Measurements from ENCODE around the gene NDRG4.

NDRG4 gene

GRCh38 chr16:58476791-58477190 is 23.2 kb upstream of the NDRG4 start:
- H4K5ac ChIP-seq (ENCODE audit: low read length): no peak overlapping the region
- H3K4ac ChIP-seq (ENCODE audit: low read depth, low read length): no peak overlapping the region
- no peak overlapping the region for H4K8ac ChIP-seq (ENCODE audit: low read depth, low read length)
- H3K4me2 ChIP-seq (ENCODE audit: low read length): no peak overlapping the region
- no peak overlapping the region for H3K23ac ChIP-seq (ENCODE audit: low read length)
- H2BK15ac ChIP-seq (replicated peaks; ENCODE audit: low read depth): no peak overlapping the region
- no peaks in the 10 kb centered on the region for H3K79me2 ChIP-seq (ENCODE audit: control insufficient read depth, insufficient read depth, low read length)
- H3K36me3 ChIP-seq (ENCODE audit: control insufficient read depth, insufficient read depth, low read length): no peaks in the 10 kb centered on the region
- H2AK5ac ChIP-seq (ENCODE audit: low read length): no peak overlapping the region
- H3K27ac ChIP-seq (ENCODE audit: low read depth, low read length): no peak overlapping the region
- no peak overlapping the region for H3K4me3 ChIP-seq (ENCODE audit: low read length)
- no peak overlapping the region for H3K9ac ChIP-seq (ENCODE audit: low read length)
- no peak overlapping the region for H2BK120ac ChIP-seq (ENCODE audit: low read depth, low read length)
- DNase-seq: no peak
- no peak overlapping the region for H2BK5ac ChIP-seq (ENCODE audit: low read length)
- no peak overlapping the region for H3K56ac ChIP-seq (ENCODE audit: low read length)
- H3K18ac ChIP-seq (ENCODE audit: low read length): no peak overlapping the region
- peaks cover 5% of the 10 kb centered on the region for H3K4me1 ChIP-seq (ENCODE audit: control insufficient read depth, low read depth, low read length)
- no peaks in the 10 kb centered on the region for H3K27me3 ChIP-seq (ENCODE audit: insufficient read depth, low read length, poor library complexity)
- WGBS (ENCODE audit: extremely low coverage, insufficient coverage, low lambda C conversion rate): no CpG with 5 or more reads among the region's 1 CpG
- no peaks in the 10 kb centered on the region for H3K79me1 ChIP-seq (ENCODE audit: low read length)

- Histone ChIP-seq H3K9ac (ENCODE audit: low read length) (no peak overlapping the region), H3K27me3 (ENCODE audit: insufficient read depth, low read length, poor library complexity) (no peaks in the 10 kb centered on the region), H2BK5ac (ENCODE audit: low read length) (no peak overlapping the region), H3K56ac (ENCODE audit: low read length) (no peak overlapping the region), H2BK15ac (replicated peaks; ENCODE audit: low read depth) (no peak overlapping the region), H3K27ac (ENCODE audit: low read depth, low read length) (no peak overlapping the region), H3K4me2 (ENCODE audit: low read length) (no peak overlapping the region), H3K4ac (ENCODE audit: low read depth, low read length) (no peak overlapping the region), H3K79me2 (ENCODE audit: control insufficient read depth, insufficient read depth, low read length) (no peaks in the 10 kb centered on the region), H4K8ac (ENCODE audit: low read depth, low read length) (no peak overlapping the region), H3K18ac (ENCODE audit: low read length) (no peak overlapping the region), H3K79me1 (ENCODE audit: low read length) (no peaks in the 10 kb centered on the region), H3K4me3 (ENCODE audit: low read length) (no peak overlapping the region), H4K5ac (ENCODE audit: low read length) (no peak overlapping the region), H3K23ac (ENCODE audit: low read length) (no peak overlapping the region), H2AK5ac (ENCODE audit: low read length) (no peak overlapping the region), H2BK120ac (ENCODE audit: low read depth, low read length) (no peak overlapping the region), H3K4me1 (ENCODE audit: control insufficient read depth, low read depth, low read length) (peaks cover 5% of the 10 kb centered on the region), H3K36me3 (ENCODE audit: control insufficient read depth, insufficient read depth, low read length) (no peaks in the 10 kb centered on the region)
- WGBS (ENCODE audit: extremely low coverage, insufficient coverage, low lambda C conversion rate): no CpG with 5 or more reads among the region's 2 CpGs
- no peak for DNase-seq
These were observed 21.5 kb upstream of the NDRG4 start for GRCh38 chr16:58478427-58478826.

GRCh38 chr16:58481226-58481869 is 18.6 kb upstream of the NDRG4 start:
- Histone ChIP-seq H3K4me3 (ENCODE audit: low read length) (no peak overlapping the region), H2BK15ac (replicated peaks; ENCODE audit: low read depth) (no peak overlapping the region), H2AK5ac (ENCODE audit: low read length) (no peak overlapping the region), H3K56ac (ENCODE audit: low read length) (no peak overlapping the region), H3K23ac (ENCODE audit: low read length) (no peak overlapping the region), H3K18ac (ENCODE audit: low read length) (no peak overlapping the region), H3K4ac (ENCODE audit: low read depth, low read length) (no peak overlapping the region), H4K8ac (ENCODE audit: low read depth, low read length) (no peak overlapping the region), H3K4me1 (ENCODE audit: control insufficient read depth, low read depth, low read length) (no peaks in the 10 kb centered on the region), H3K79me2 (ENCODE audit: control insufficient read depth, insufficient read depth, low read length) (no peaks in the 10 kb centered on the region), H3K27ac (ENCODE audit: low read depth, low read length) (no peak overlapping the region), H3K4me2 (ENCODE audit: low read length) (no peak overlapping the region), H3K36me3 (ENCODE audit: control insufficient read depth, insufficient read depth, low read length) (no peaks in the 10 kb centered on the region), H2BK5ac (ENCODE audit: low read length) (no peak overlapping the region), H4K5ac (ENCODE audit: low read length) (no peak overlapping the region), H3K27me3 (ENCODE audit: insufficient read depth, low read length, poor library complexity) (no peaks in the 10 kb centered on the region), H2BK120ac (ENCODE audit: low read depth, low read length) (no peak overlapping the region), H3K79me1 (ENCODE audit: low read length) (no peaks in the 10 kb centered on the region), H3K9ac (ENCODE audit: low read length) (no peak overlapping the region)
- no CpG with 5 or more reads among the region's 11 CpGs for WGBS (ENCODE audit: extremely low coverage, insufficient coverage, low lambda C conversion rate)
- no peak for DNase-seq

GRCh38 chr16:58481931-58482330 is 18.0 kb upstream of the NDRG4 start:
- H2AK5ac ChIP-seq (ENCODE audit: low read length): no peak overlapping the region

GRCh38 chr16:58485184-58485887 is 14.6 kb upstream of the NDRG4 start:
- DNase-seq: no peak

More at GRCh38 chr16:58481931-58482330, 18.0 kb upstream of the NDRG4 start:
- Histone ChIP-seq H3K18ac (ENCODE audit: low read length) (no peak overlapping the region), H3K23ac (ENCODE audit: low read length) (no peak overlapping the region), H3K4me2 (ENCODE audit: low read length) (no peak overlapping the region), H4K8ac (ENCODE audit: low read depth, low read length) (no peak overlapping the region), H2BK120ac (ENCODE audit: low read depth, low read length) (no peak overlapping the region), H3K9ac (ENCODE audit: low read length) (no peak overlapping the region), H3K27me3 (ENCODE audit: insufficient read depth, low read length, poor library complexity) (no peaks in the 10 kb centered on the region), H2BK15ac (replicated peaks; ENCODE audit: low read depth) (no peak overlapping the region), H4K5ac (ENCODE audit: low read length) (no peak overlapping the region), H3K79me1 (ENCODE audit: low read length) (no peaks in the 10 kb centered on the region), H2BK5ac (ENCODE audit: low read length) (no peak overlapping the region), H3K4ac (ENCODE audit: low read depth, low read length) (no peak overlapping the region), H3K27ac (ENCODE audit: low read depth, low read length) (no peak overlapping the region), H3K36me3 (ENCODE audit: control insufficient read depth, insufficient read depth, low read length) (no peaks in the 10 kb centered on the region), H3K56ac (ENCODE audit: low read length) (peak overlapping the region; percentile 3), H3K79me2 (ENCODE audit: control insufficient read depth, insufficient read depth, low read length) (no peaks in the 10 kb centered on the region), H3K4me3 (ENCODE audit: low read length) (no peak overlapping the region), H3K4me1 (ENCODE audit: control insufficient read depth, low read depth, low read length) (no peaks in the 10 kb centered on the region)
- no CpG with 5 or more reads among the region's 8 CpGs for WGBS (ENCODE audit: extremely low coverage, insufficient coverage, low lambda C conversion rate)
- no peak for DNase-seq

More at GRCh38 chr16:58485184-58485887, 14.6 kb upstream of the NDRG4 start:
- no peak overlapping the region for H3K27ac ChIP-seq (ENCODE audit: low read depth, low read length)
- no peaks in the 10 kb centered on the region for H3K27me3 ChIP-seq (ENCODE audit: insufficient read depth, low read length, poor library complexity)
- H3K4me2 ChIP-seq (ENCODE audit: low read length): no peak overlapping the region
- no peaks in the 10 kb centered on the region for H3K79me1 ChIP-seq (ENCODE audit: low read length)
- H2BK5ac ChIP-seq (ENCODE audit: low read length): no peak overlapping the region
- no peaks in the 10 kb centered on the region for H3K36me3 ChIP-seq (ENCODE audit: control insufficient read depth, insufficient read depth, low read length)
- no peak overlapping the region for H3K56ac ChIP-seq (ENCODE audit: low read length)
- no peak overlapping the region for H2BK15ac ChIP-seq (replicated peaks; ENCODE audit: low read depth)
- no peak overlapping the region for H3K4me3 ChIP-seq (ENCODE audit: low read length)
- no peak overlapping the region for H3K4ac ChIP-seq (ENCODE audit: low read depth, low read length)
- H2BK120ac ChIP-seq (ENCODE audit: low read depth, low read length): no peak overlapping the region
- WGBS (ENCODE audit: extremely low coverage, insufficient coverage, low lambda C conversion rate): no CpG with 5 or more reads among the region's 11 CpGs
- no peak overlapping the region for H4K5ac ChIP-seq (ENCODE audit: low read length)
- no peak overlapping the region for H2AK5ac ChIP-seq (ENCODE audit: low read length)
- H3K9ac ChIP-seq (ENCODE audit: low read length): no peak overlapping the region
- H4K8ac ChIP-seq (ENCODE audit: low read depth, low read length): no peak overlapping the region
- no peaks in the 10 kb centered on the region for H3K79me2 ChIP-seq (ENCODE audit: control insufficient read depth, insufficient read depth, low read length)
- H3K4me1 ChIP-seq (ENCODE audit: control insufficient read depth, low read depth, low read length): no peaks in the 10 kb centered on the region
- no peak overlapping the region for H3K18ac ChIP-seq (ENCODE audit: low read length)
- no peak overlapping the region for H3K23ac ChIP-seq (ENCODE audit: low read length)

Measured in mesendoderm (in vitro differentiated cells).